Measurements from ENCODE around the gene HTR6.

DNA sequence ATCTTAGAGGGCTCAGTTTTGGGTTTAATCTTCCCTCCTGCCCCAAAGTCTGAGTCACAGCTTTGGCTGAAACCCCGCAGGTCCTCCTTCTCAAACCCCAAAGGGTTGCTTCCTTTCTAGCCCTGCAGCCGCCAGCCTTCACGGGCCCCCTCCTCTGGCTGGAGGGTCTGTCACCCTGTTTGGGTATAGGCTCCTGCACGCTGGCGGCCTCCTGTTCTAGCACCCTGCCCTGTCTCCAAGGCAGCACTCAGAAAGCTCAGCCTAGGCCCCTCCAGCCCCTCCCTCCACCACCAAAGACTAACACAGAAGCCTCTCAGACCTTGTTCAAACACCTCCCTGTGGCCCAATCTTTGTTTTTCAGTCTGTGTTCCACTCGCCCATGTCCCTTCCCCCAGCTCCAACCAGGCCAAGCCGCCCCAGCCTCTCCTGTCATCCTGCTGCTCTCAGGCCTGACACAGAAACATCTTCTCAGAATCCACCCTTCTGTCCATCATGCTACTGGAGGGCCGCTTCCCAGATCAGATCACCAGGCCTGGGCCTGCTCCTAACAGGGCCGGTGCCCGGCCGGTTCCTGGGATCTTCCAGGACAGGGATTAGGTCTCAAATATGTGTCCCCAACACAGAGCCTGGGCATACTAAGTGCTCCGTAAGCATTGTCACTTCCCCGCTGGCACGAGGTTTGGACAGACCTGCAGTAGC, 35.6 kb downstream of the HTR6 start:
- TF ChIP-seq, protein P1, sequence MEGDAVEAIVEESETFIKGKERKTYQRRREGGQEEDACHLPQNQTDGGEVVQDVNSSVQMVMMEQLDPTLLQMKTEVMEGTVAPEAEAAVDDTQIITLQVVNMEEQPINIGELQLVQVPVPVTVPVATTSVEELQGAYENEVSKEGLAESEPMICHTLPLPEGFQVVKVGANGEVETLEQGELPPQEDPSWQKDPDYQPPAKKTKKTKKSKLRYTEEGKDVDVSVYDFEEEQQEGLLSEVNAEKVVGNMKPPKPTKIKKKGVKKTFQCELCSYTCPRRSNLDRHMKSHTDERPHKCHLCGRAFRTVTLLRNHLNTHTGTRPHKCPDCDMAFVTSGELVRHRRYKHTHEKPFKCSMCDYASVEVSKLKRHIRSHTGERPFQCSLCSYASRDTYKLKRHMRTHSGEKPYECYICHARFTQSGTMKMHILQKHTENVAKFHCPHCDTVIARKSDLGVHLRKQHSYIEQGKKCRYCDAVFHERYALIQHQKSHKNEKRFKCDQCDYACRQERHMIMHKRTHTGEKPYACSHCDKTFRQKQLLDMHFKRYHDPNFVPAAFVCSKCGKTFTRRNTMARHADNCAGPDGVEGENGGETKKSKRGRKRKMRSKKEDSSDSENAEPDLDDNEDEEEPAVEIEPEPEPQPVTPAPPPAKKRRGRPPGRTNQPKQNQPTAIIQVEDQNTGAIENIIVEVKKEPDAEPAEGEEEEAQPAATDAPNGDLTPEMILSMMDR (IDR thresholded peaks at IDR 0.05) = no peak
- no peak for TF ChIP-seq REST (IDR thresholded peaks at IDR 0.05; ENCODE audit: insufficient read depth in 1 of 2, low read depth in 2 of 2, low read length in 1 of 2)

Data from Panc1 (cell line).